Esophagus muscularis mucosa (tissue), 4 donors: ENCODE measurements around the gene GPM6B. TPM values are rescaled to one million over a fixed set of nuclear protein-coding genes. Genes with fewer than 3 reads are reported as not detected.

ENCODE experiments used
- DNase-seq: peaks from one replicate; pipeline ENCODE4 v3.0.0-alpha.2; 2017; ENCODE audit errors: extremely low spot score
- H3K27ac ChIP-seq, 4 donors: fragments of 200-600 bp; sonication (generic); replicated peaks in 1 of 4; 1 replicate in 3 of 4; 2 replicates in 1 of 4; pipeline ENCODE4 v1.5.1; 2016 to 2019; ENCODE audit warnings: mild to moderate bottlenecking in 1 of 4
- H3K27me3 ChIP-seq, 4 donors: fragments of 200-600 bp; sonication (generic); one replicate each; pipeline versions ENCODE4 v1.5.1 to v1.6.0; 2016 to 2019
- H3K36me3 ChIP-seq, 4 donors: fragments of 200-600 bp; sonication (generic); one replicate each; pipeline ENCODE4 v1.5.1; 2016 to 2019
- H3K4me1 ChIP-seq, 4 donors: fragments of 200-600 bp; sonication (generic); one replicate each; pipeline ENCODE4 v1.5.1; 2016 to 2019
- H3K4me3 ChIP-seq, 4 donors: fragments of 200-600 bp; sonication (generic); 1 replicate in 2 of 4; 2 replicates in 2 of 4; pipeline ENCODE4 v1.5.1; 2016 to 2019; ENCODE audit warnings: mild to moderate bottlenecking in 4 of 4, moderate library complexity in 1 of 4
- H3K9me3 ChIP-seq, 4 donors: fragments of 200-600 bp; sonication (generic); 1 replicate in 3 of 4; 2 replicates in 1 of 4; pipeline ENCODE4 v1.5.1; 2016 to 2019
- CTCF ChIP-seq, 3 experiments: fragments of 200-600 bp in 2 of 3; fragments of 450-650 bp in 1 of 3; sonication (generic) in 2 of 3; IDR thresholded peaks; one replicate each; pipeline ENCODE4 v1.5.1; 2017 to 2019; ENCODE audit warnings: antibody characterized with exemption in 3 of 3, mild to moderate bottlenecking in 2 of 3, moderate library complexity in 1 of 3
- EP300 ChIP-seq: sonication (generic); formaldehyde crosslinking; IDR thresholded peaks from one replicate; pipeline ENCODE4 v1.6.1; 2017; ENCODE audit warnings: antibody characterized with exemption
- POLR2A ChIP-seq: fragments of 450-650 bp; IDR thresholded peaks from one replicate; pipeline ENCODE4 v1.6.1; 2017; ENCODE audit warnings: antibody characterized with exemption, moderate library complexity, mild to moderate bottlenecking, low read depth
- POLR2AphosphoS5 ChIP-seq, 2 donors: sonication (generic); formaldehyde crosslinking; IDR thresholded peaks; one replicate each; pipeline ENCODE4 v1.6.1; 2017; ENCODE audit warnings: antibody characterized with exemption in 2 of 2
- WGBS: methylation state at CpG from one replicate; pipeline ENCODE4 v1.1.5; 2018; 5-methylcytosine and 5-hydroxymethylcytosine counted together
- intact Hi-C: fragments of 100-400 bp; cut with DNase I; formaldehyde crosslinking; loops from one replicate; pipeline ENCODE4 v1.15.1; 2023
- total RNA-seq, 4 donors: library from RNA; depleted of rRNA; stranded (reverse); fragments of >200 nt; gene quantifications; one replicate each; pipeline versions ENCODE4 v1.1.0 to v1.2.1, GENCODE V29; 2016

GPM6B gene
- total RNA-seq, 4 donors from 2014 or later, result 33.2 to 57.2 (median 45.2) TPM

- Histone ChIP-seq H3K36me3 (no peaks in the 10 kb centered on the region), H3K4me3 (no peak overlapping the region), H3K27me3 (no peaks in the 10 kb centered on the region), H3K27ac (no peak overlapping the region), H3K9me3 (no peaks in the 10 kb centered on the region), H3K4me1 (peaks cover 0 to 12% (median 10%) of the 10 kb centered on the region in 4 donors)
- no peak for DNase-seq
- no peak for TF ChIP-seq EP300
- no peak for TF ChIP-seq POLR2A
- TF ChIP-seq CTCF (IDR thresholded peaks at IDR 0.05), result no peak
- TF ChIP-seq POLR2AphosphoS5 (IDR thresholded peaks at IDR 0.05), result no peak
- WGBS, result 82% methylated on average over 5 of the region's 5 CpGs
- intact Hi-C loops, result no loop called here
These were observed 9.9 kb upstream of the GPM6B start for GRCh38 chrX:13826770-13827169.

- TF ChIP-seq POLR2AphosphoS5 (IDR thresholded peaks at IDR 0.05) (no peak), POLR2A (no peak), CTCF (IDR thresholded peaks at IDR 0.05) (no peak), EP300 (no peak)
These were observed 8.4 kb upstream of the GPM6B start for GRCh38 chrX:13825178-13825762.

GRCh38 chrX:13824746-13825145 lies 7.9 kb upstream of the GPM6B start:
- H3K9me3 ChIP-seq, result no peaks in the 10 kb centered on the region
- H3K4me3 ChIP-seq, result no peak overlapping the region
- 88% methylated on average over 6 of the region's 6 CpGs for WGBS
- no peak for TF ChIP-seq POLR2A
- TF ChIP-seq POLR2AphosphoS5 (IDR thresholded peaks at IDR 0.05), result no peak
- no peak for TF ChIP-seq EP300
- no peak for TF ChIP-seq CTCF (IDR thresholded peaks at IDR 0.05)
- H3K27me3 ChIP-seq, result no peaks in the 10 kb centered on the region
- intact Hi-C loops, result no loop called here
- no peak overlapping the region for H3K27ac ChIP-seq
- DNase-seq, result no peak
- H3K36me3 ChIP-seq, result no peaks in the 10 kb centered on the region
- peaks cover 0 to 12% (median 10%) of the 10 kb centered on the region in 4 donors for H3K4me1 ChIP-seq

More at GRCh38 chrX:13825178-13825762, 8.4 kb upstream of the GPM6B start:
- 44% methylated on average over 6 of the region's 6 CpGs for WGBS
- Histone ChIP-seq H3K9me3 (no peaks in the 10 kb centered on the region), H3K4me1 (peaks cover 0 to 12% (median 10%) of the 10 kb centered on the region in 4 donors), H3K27me3 (no peaks in the 10 kb centered on the region), H3K27ac (no peak overlapping the region), H3K36me3 (no peaks in the 10 kb centered on the region), H3K4me3 (no peak overlapping the region)
- intact Hi-C loops, result no loop called here
- DNase-seq, result no peak

- Histone ChIP-seq H3K4me1 (peaks cover 0 to 12% (median 10%) of the 10 kb centered on the region in 4 donors), H3K9me3 (no peaks in the 10 kb centered on the region), H3K4me3 (no peak overlapping the region), H3K36me3 (no peaks in the 10 kb centered on the region), H3K27ac (no peak overlapping the region), H3K27me3 (no peaks in the 10 kb centered on the region)
- TF ChIP-seq POLR2A (no peak), CTCF (IDR thresholded peaks at IDR 0.05) (no peak), EP300 (no peak)
- no peak for DNase-seq
- intact Hi-C loops, result no loop called here
- WGBS, result 92% methylated on average over 6 of the region's 6 CpGs
These were observed 4.8 kb upstream of the GPM6B start for GRCh38 chrX:13821738-13822137.

- H3K9me3 ChIP-seq, result no peaks in the 10 kb centered on the region
- no peaks in the 10 kb centered on the region for H3K4me1 ChIP-seq
- WGBS, result 85% methylated on average over 6 of the region's 6 CpGs
- H3K27ac ChIP-seq, result no peak overlapping the region
- no peak for DNase-seq
- intact Hi-C loops, result no loop called here
- peak overlapping the region in 3 of 4 donors; percentile 0 to 15 (median 9) for H3K4me3 ChIP-seq
- TF ChIP-seq POLR2AphosphoS5 (IDR thresholded peaks at IDR 0.05), result no peak
- no peak for TF ChIP-seq CTCF (IDR thresholded peaks at IDR 0.05)
- no peak for TF ChIP-seq POLR2A
- TF ChIP-seq EP300, result no peak
- H3K36me3 ChIP-seq, result no peaks in the 10 kb centered on the region
- H3K27me3 ChIP-seq, result no peaks in the 10 kb centered on the region
These were observed 717 bp downstream of the GPM6B start for GRCh38 chrX:13816176-13816575.
